Measurements from ENCODE around the gene ERC2.

- TF ChIP-seq CTCF (IDR thresholded peaks at IDR 0.05) (no peak), POLR2A (IDR thresholded peaks at IDR 0.05) (no peak), POLR2AphosphoS5 (IDR thresholded peaks at IDR 0.05) (no peak), EP300 (IDR thresholded peaks at IDR 0.05) (no peak)
These were observed 693.4 kb downstream of the ERC2 start for GRCh38 chr3:55774856-55775255.
